HepG2 (cell line): ENCODE measurements around the gene ZNF524. TPM values are rescaled to one million over a fixed set of nuclear protein-coding genes. Genes with fewer than 3 reads are reported as not detected.

Experiments
- AHDC1 ChIP-seq: sonication (generic); formaldehyde crosslinking; IDR thresholded peaks from 2 replicates; pipeline ENCODE4 v1.5.1; 2020; ENCODE audit warnings: mild to moderate bottlenecking, missing genetic modification reagents, borderline replicate concordance
- BHLHE40 ChIP-seq: IDR thresholded peaks from 2 replicates; pipeline ENCODE4 v1.6.1; 2011; ENCODE audit warnings: low read length, improper control_type of control experiment
- HNRNPLL ChIP-seq: fragments of 200-400 bp; formaldehyde crosslinking; IDR thresholded peaks from 2 replicates; pipeline ENCODE4 v1.6.1; 2017; ENCODE audit warnings: mild to moderate bottlenecking, low read depth, low read length; ENCODE audit not compliant: poor library complexity, severe bottlenecking
- IKZF5 ChIP-seq: IDR thresholded peaks from 2 replicates; pipeline ENCODE4 v1.6.1; 2018; ENCODE audit warnings: missing genetic modification reagents, mild to moderate bottlenecking, missing compliant biosample characterization
- KAT8 ChIP-seq: IDR thresholded peaks from 2 replicates; pipeline ENCODE4 v1.6.1; 2016; ENCODE audit warnings: missing genetic modification reagents, missing compliant biosample characterization
- MTA1 ChIP-seq: sonication (generic); formaldehyde crosslinking; IDR thresholded peaks from 2 replicates; pipeline ENCODE4 v1.4.0; 2020; ENCODE audit warnings: missing genetic modification reagents, mild to moderate bottlenecking, borderline replicate concordance
- MXD4 ChIP-seq: IDR thresholded peaks from 2 replicates; pipeline ENCODE4 v1.6.1; 2016; ENCODE audit warnings: mild to moderate bottlenecking, missing biosample characterization, missing genetic modification reagents
- NAIF1 ChIP-seq: sonication (generic); formaldehyde crosslinking; IDR thresholded peaks from 2 replicates; pipeline ENCODE4 v1.5.0; 2020; ENCODE audit warnings: mild to moderate bottlenecking, missing genetic modification reagents, borderline replicate concordance
- RELA ChIP-seq: sonication (generic); formaldehyde crosslinking; IDR thresholded peaks from 2 replicates; pipeline ENCODE4 v1.4.0; 2020; ENCODE audit warnings: missing genetic modification reagents
- TBX3 ChIP-seq: fragments of 450-650 bp; IDR thresholded peaks from 2 replicates; pipeline ENCODE4 v1.6.1; 2017; ENCODE audit warnings: antibody characterized with exemption, mild to moderate bottlenecking, inconsistent platforms, borderline replicate concordance
- THAP9 ChIP-seq: sonication (generic); formaldehyde crosslinking; IDR thresholded peaks from 2 replicates; pipeline ENCODE4; 2020; ENCODE audit warnings: missing genetic modification reagents, mild to moderate bottlenecking, borderline replicate concordance
- ZMAT5 ChIP-seq: sonication (generic); formaldehyde crosslinking; IDR thresholded peaks from 2 replicates; pipeline ENCODE4 v1.5.0; 2020; ENCODE audit warnings: mild to moderate bottlenecking, low read depth, missing genetic modification reagents, borderline replicate concordance
- ZNF17 ChIP-seq: sonication (generic); formaldehyde crosslinking; IDR thresholded peaks from 2 replicates; pipeline ENCODE4 v1.5.0; 2020; ENCODE audit warnings: mild to moderate bottlenecking, missing genetic modification reagents
- ZNF468 ChIP-seq: sonication (generic); formaldehyde crosslinking; IDR thresholded peaks from 2 replicates; pipeline ENCODE4 v1.8.0; 2022; ENCODE audit warnings: mild to moderate bottlenecking, moderate library complexity, missing genetic modification reagents
- polyA plus RNA-seq, 8 experiments: library from polyadenylated mRNA; depleted of rRNA in 3 of 8; stranded (reverse) in 7 of 8; unstranded in 1 of 8; fragments of >200 nt; fragmentation: Illumina TruSeq in 4 of 8; extraction: Trizol in 4 of 8; gene quantifications; 2 replicates each; pipeline versions ENCODE4 v1.2.1 to v1.2.3, GENCODE V29; 2011 to 2016; ENCODE audit warnings: low read depth in 4 of 8, missing spikeins in 1 of 8, mixed read lengths in 1 of 8; ENCODE audit not compliant: insufficient read depth in 1 of 8
- total RNA-seq, 5 experiments: library from RNA; depleted of rRNA; stranded (reverse); fragments of >200 nt; fragmentation: Illumina TruSeq; extraction: Trizol; gene quantifications; 2 replicates each; pipeline ENCODE4 v1.2.3, GENCODE V29; 2016; ENCODE audit warnings: low read depth in 1 of 5
- TF ChIP-seq, protein P1 (sequence below): sonication (generic); formaldehyde crosslinking; IDR thresholded peaks from 2 replicates; pipeline ENCODE4 v1.4.0; 2020; ENCODE audit warnings: missing genetic modification reagents
- TF ChIP-seq, protein P2 (sequence below): IDR thresholded peaks from 2 replicates; pipeline ENCODE4 v1.6.1; 2016; ENCODE audit warnings: missing compliant biosample characterization, missing genetic modification reagents, borderline replicate concordance

ZNF524 gene
- total and polyA plus RNA-seq, 2 of the 13 experiments (the other 11 are each of a cell fraction or from before 2014, with no cell fraction given) = 3.2 to 4.6 TPM

DNA sequence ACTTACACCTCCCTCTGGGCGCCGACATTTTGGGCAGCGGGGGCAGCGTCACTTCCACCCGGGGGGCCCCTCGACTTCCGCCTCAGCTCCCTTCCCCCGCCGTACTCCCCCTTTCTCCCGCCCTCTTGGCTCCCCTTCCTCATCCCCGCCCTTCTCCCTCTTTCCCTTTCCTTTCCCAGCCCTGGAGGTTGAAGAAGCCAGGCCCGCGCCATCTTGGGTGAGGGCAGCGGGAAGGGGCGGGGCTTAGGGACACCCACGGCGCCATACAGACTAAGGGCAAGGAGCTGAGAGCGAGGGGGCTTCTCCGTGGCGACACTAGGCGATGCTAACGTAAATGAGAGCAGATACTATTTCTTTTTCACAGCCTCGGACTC, 633 bp upstream of the ZNF524 start, which contains the start of gene FIZ1 (continued):
- TF ChIP-seq AHDC1 (CRISPR knock-in tag) = no peak
- peak; percentile 91; the same call in 1 of the 2 replicates for TF ChIP-seq KAT8
- no peak; the same call in 1 of the 2 replicates for TF ChIP-seq IKZF5 (CRISPR knock-in tag)
- TF ChIP-seq, protein P1, sequence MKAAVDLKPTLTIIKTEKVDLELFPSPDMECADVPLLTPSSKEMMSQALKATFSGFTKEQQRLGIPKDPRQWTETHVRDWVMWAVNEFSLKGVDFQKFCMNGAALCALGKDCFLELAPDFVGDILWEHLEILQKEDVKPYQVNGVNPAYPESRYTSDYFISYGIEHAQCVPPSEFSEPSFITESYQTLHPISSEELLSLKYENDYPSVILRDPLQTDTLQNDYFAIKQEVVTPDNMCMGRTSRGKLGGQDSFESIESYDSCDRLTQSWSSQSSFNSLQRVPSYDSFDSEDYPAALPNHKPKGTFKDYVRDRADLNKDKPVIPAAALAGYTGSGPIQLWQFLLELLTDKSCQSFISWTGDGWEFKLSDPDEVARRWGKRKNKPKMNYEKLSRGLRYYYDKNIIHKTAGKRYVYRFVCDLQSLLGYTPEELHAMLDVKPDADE (CRISPR knock-in tag) = no peak
- TF ChIP-seq RELA (CRISPR knock-in tag) = no peak
- TF ChIP-seq ZMAT5 (CRISPR knock-in tag) = no peak
- no peak for TF ChIP-seq NAIF1 (CRISPR knock-in tag)
- 0 out of 2 replicates have a peak, but pooled peaks have one; percentile 42 for TF ChIP-seq MXD4
- TF ChIP-seq ZNF17 = no peak
- no peak for TF ChIP-seq BHLHE40
- no peak for TF ChIP-seq ZNF468 (CRISPR knock-in tag)
- TF ChIP-seq, protein P2, sequence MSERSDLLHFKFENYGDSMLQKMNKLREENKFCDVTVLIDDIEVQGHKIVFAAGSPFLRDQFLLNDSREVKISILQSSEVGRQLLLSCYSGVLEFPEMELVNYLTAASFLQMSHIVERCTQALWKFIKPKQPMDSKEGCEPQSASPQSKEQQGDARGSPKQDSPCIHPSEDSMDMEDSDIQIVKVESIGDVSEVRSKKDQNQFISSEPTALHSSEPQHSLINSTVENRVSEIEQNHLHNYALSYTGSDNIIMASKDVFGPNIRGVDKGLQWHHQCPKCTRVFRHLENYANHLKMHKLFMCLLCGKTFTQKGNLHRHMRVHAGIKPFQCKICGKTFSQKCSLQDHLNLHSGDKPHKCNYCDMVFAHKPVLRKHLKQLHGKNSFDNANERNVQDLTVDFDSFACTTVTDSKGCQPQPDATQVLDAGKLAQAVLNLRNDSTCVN (CRISPR knock-in tag) = no peak
- TF ChIP-seq THAP9 (CRISPR knock-in tag) = peak; percentile 99
- peak; percentile 45 for TF ChIP-seq HNRNPLL
- peak; percentile 11; the same call in 1 of the 2 replicates for TF ChIP-seq MTA1 (CRISPR knock-in tag)
- peak; percentile 57; the same call in 1 of the 2 replicates for TF ChIP-seq TBX3
